ENCODE measurements around the gene SLAMF9. TPM values are rescaled to one million over a fixed set of nuclear protein-coding genes. Genes with fewer than 3 reads are reported as not detected.

SLAMF9 gene
- total and polyA plus RNA-seq, 11 donors, result 0.24 to 0.88 TPM; not detected in 9

GRCh38 chr1:159986531-159986930, 32.5 kb upstream of the SLAMF9 start:
- Histone ChIP-seq H3K36me3 (no peaks in the 10 kb centered on the region), H3K27ac (no peak overlapping the region), H3K4me3 (no peak overlapping the region), H3K27me3 (peaks cover 0 to 10% (median 0%) of the 10 kb centered on the region in 9 donors), H3K4me1 (peaks cover 0 to 2% (median 0%) of the 10 kb centered on the region in 12 donors), H3K9me3 (no peaks in the 10 kb centered on the region)
- DNase-seq (no peak), ATAC-seq (no peak)
- 86 to 100% (median 92%) methylated on average over 1 of the region's 1 CpG for WGBS, 4 donors
- no peak for TF ChIP-seq CTCF (IDR thresholded peaks at IDR 0.05)
- TF ChIP-seq POLR2A (IDR thresholded peaks at IDR 0.05), result no peak
- intact Hi-C loops (cut with DNase I), result no loop called here

- Histone ChIP-seq H3K27me3 (peaks cover 0 to 10% (median 0%) of the 10 kb centered on the region in 9 donors), H3K27ac (no peak overlapping the region), H3K4me1 (no peaks in the 10 kb centered on the region), H3K9me3 (no peaks in the 10 kb centered on the region), H3K36me3 (no peaks in the 10 kb centered on the region), H3K4me3 (no peak overlapping the region)
- TF ChIP-seq POLR2A (IDR thresholded peaks at IDR 0.05), result no peak
- TF ChIP-seq CTCF (IDR thresholded peaks at IDR 0.05), result no peak
- intact Hi-C loops (cut with DNase I), result no loop called here
- DNase-seq (no peak), ATAC-seq (no peak)
- 65 to 72% (median 69%) methylated on average over 2 of the region's 2 CpGs for WGBS, 4 donors
These were observed 32.1 kb upstream of the SLAMF9 start for GRCh38 chr1:159986093-159986492.

- ATAC-seq, result no peak
- no peak overlapping the region for H3K27ac ChIP-seq
- no peak for DNase-seq
- H3K36me3 ChIP-seq, result no peaks in the 10 kb centered on the region
- intact Hi-C loops (cut with DNase I), result no loop called here
- WGBS, 4 donors, result 90 to 96% (median 95%) methylated on average over 6 of the region's 6 CpGs
- H3K4me3 ChIP-seq, result no peak overlapping the region
- TF ChIP-seq POLR2A (IDR thresholded peaks at IDR 0.05) (no peak), CTCF (IDR thresholded peaks at IDR 0.05) (no peak)
- H3K27me3 ChIP-seq, result peaks cover 0 to 10% (median 0%) of the 10 kb centered on the region in 9 donors
- H3K4me1 ChIP-seq, result no peaks in the 10 kb centered on the region
- no peaks in the 10 kb centered on the region for H3K9me3 ChIP-seq
These were observed 31.4 kb upstream of the SLAMF9 start for GRCh38 chr1:159985473-159985872.

GRCh38 chr1:159983681-159984080, 29.6 kb upstream of the SLAMF9 start:
- H3K27me3 ChIP-seq, result peaks cover 0 to 15% (median 0%) of the 10 kb centered on the region in 9 donors
- DNase-seq (no peak), ATAC-seq (no peak)
- no peaks in the 10 kb centered on the region for H3K4me1 ChIP-seq
- WGBS, 4 donors, result 67 to 78% (median 68%) methylated on average over 5 of the region's 5 CpGs
- no peaks in the 10 kb centered on the region for H3K36me3 ChIP-seq
- intact Hi-C loops (cut with DNase I), result no loop called here
- H3K9me3 ChIP-seq, result no peaks in the 10 kb centered on the region
- TF ChIP-seq CTCF (IDR thresholded peaks at IDR 0.05) (no peak), POLR2A (IDR thresholded peaks at IDR 0.05) (no peak)
- H3K4me3 ChIP-seq, result no peak overlapping the region
- H3K27ac ChIP-seq, result no peak overlapping the region
